Right ventricle myocardium superior (tissue), 1 donor: ENCODE measurements around the gene SULT1C4. TPM values are rescaled to one million over a fixed set of nuclear protein-coding genes. Genes with fewer than 3 reads are reported as not detected.
"Not testable (repeated sequence)": the region's sequence is repeated elsewhere in the genome, so short reads cannot be mapped to it uniquely, and the experiment has no call there.

Source experiments
- ATAC-seq: fragments of 200-7000 bp; cut with Tn5 transposase; one replicate; pipeline ENCODE4 v1.9.1; 2020; ENCODE audit warnings: mild to moderate bottlenecking; ENCODE audit not compliant: poor library complexity
- DNase-seq: peaks from one replicate; pipeline ENCODE4 v3.0.0-alpha.2; 2020
- intact Hi-C: fragments of 100-400 bp; cut with DNase I; formaldehyde crosslinking; loops from one replicate; pipeline ENCODE4 v1.11.2; 2022
- long read RNA-seq: library from polyadenylated mRNA; unstranded; transcript quantifications from one replicate; pipeline ENCODE4 v2.0.0, GENCODE V29; 2021
- total RNA-seq: library from RNA; stranded (reverse); fragmentation: NEBNext Ultra II Directional; extraction: Animal tissue kit (Norgen Biotek cat#: 25700); gene quantifications from one replicate; pipeline ENCODE4 v1.2.1, GENCODE V29; 2021
- donor health status: DM: no; HTN: yes; CAD: no; lungs with severe emphysema.

Gene SULT1C4
- 2.7 TPM for total RNA-seq
- long read RNA-seq, partial matches to known transcripts, result 0 of 6 reads
- long read RNA-seq, other reads (novel, unspliced or antisense), result 0 of 6 reads

- ATAC-seq, result peak; percentile 82
- intact Hi-C loops, result no loop called here
- DNase-seq, result peak; percentile 67
Measured at GRCh38 chr2:108377815-108378630, at the start of gene SULT1C4. SULT1C4 (plus strand) TSS chr2:108377954; CDS start chr2:108378338, 384 bp downstream.

GRCh38 chr2:108329771-108330170 lies 48.0 kb upstream of the SULT1C4 start:
- intact Hi-C loops, result no loop called here
- DNase-seq (no peak), ATAC-seq (no peak)

- DNase-seq, result no peak
- intact Hi-C loops, result no loop called here
- ATAC-seq, result no peak
Measured at GRCh38 chr2:108330979-108331378, 46.8 kb upstream of the SULT1C4 start.

- no peak for DNase-seq
- no peak for ATAC-seq
- intact Hi-C loops, result no loop called here
Measured at GRCh38 chr2:108345951-108346350, 31.8 kb upstream of the SULT1C4 start.

- ATAC-seq, result no peak
- intact Hi-C loops, result no loop called here
- no peak for DNase-seq
Measured at GRCh38 chr2:108346827-108347226, 30.9 kb upstream of the SULT1C4 start.

- intact Hi-C loops, result no loop called here
- DNase-seq, result no peak
Measured at GRCh38 chr2:108347786-108348185, 30.0 kb upstream of the SULT1C4 start.

GRCh38 chr2:108348816-108349570 lies 28.8 kb upstream of the SULT1C4 start:
- ATAC-seq (no peak), DNase-seq (no peak)
- intact Hi-C loops, result no loop called here

More at GRCh38 chr2:108347786-108348185, 30.0 kb upstream of the SULT1C4 start:
- ATAC-seq, result no peak

- ATAC-seq (no peak), DNase-seq (no peak)
- intact Hi-C loops, result no loop called here
Measured at GRCh38 chr2:108349571-108349928, 28.2 kb upstream of the SULT1C4 start.

- ATAC-seq (no peak), DNase-seq (no peak)
- intact Hi-C loops, result loop anchor here (2.0 kb wide), 1 partner anchor 233 kb away; no protein-coding TSS in a partner anchor
Measured at GRCh38 chr2:108351889-108352288, 25.9 kb upstream of the SULT1C4 start.

GRCh38 chr2:108354136-108354535 lies 23.6 kb upstream of the SULT1C4 start:
- intact Hi-C loops, result no loop called here
- DNase-seq (no peak), ATAC-seq (no peak)

- no peak for ATAC-seq
- intact Hi-C loops, result no loop called here
- DNase-seq, result no peak
Measured at GRCh38 chr2:108355906-108356734, 21.6 kb upstream of the SULT1C4 start.

- ATAC-seq, intact Hi-C loops: not testable (repeated sequence)
Measured at GRCh38 chr2:108359336-108359735, 18.4 kb upstream of the SULT1C4 start.

GRCh38 chr2:108360776-108361468 lies 16.8 kb upstream of the SULT1C4 start:
- DNase-seq (no peak), ATAC-seq (no peak)
- intact Hi-C loops, result no loop called here

More at GRCh38 chr2:108359336-108359735, 18.4 kb upstream of the SULT1C4 start:
- DNase-seq, result not testable (repeated sequence)

GRCh38 chr2:108363024-108363907 lies 14.5 kb upstream of the SULT1C4 start:
- DNase-seq, result no peak
- intact Hi-C loops, result no loop called here
- ATAC-seq, result no peak

GRCh38 chr2:108363908-108364225 lies 13.9 kb upstream of the SULT1C4 start:
- DNase-seq (no peak), ATAC-seq (no peak)
- intact Hi-C loops, result no loop called here

- ATAC-seq (no peak), DNase-seq (no peak)
- intact Hi-C loops, result no loop called here
Measured at GRCh38 chr2:108364676-108365297, 13.0 kb upstream of the SULT1C4 start.

- ATAC-seq (no peak), DNase-seq (no peak)
- intact Hi-C loops, result no loop called here
Measured at GRCh38 chr2:108365656-108366055, 12.1 kb upstream of the SULT1C4 start.
